NCI-H510A (cell line): ENCODE results near the gene DIDO1.
"Not testable (repeated sequence)": the region's sequence is repeated elsewhere in the genome, so short reads cannot be mapped to it uniquely, and the experiment has no call there.

Source experiments
- DNase-seq: peaks from one replicate; lab custom pipeline; 2025; lab: John Stamatoyannopoulos, UW

Gene DIDO1

GRCh38 chr20:62962891-62963613 is 36.7 kb upstream of the DIDO1 start:
- DNase-seq: no peak

GRCh38 chr20:62962221-62962879 is 36.0 kb upstream of the DIDO1 start:
- DNase-seq: no peak

GRCh38 chr20:62961799-62962198 is 35.5 kb upstream of the DIDO1 start:
- no peak for DNase-seq

- no peak for DNase-seq
These were observed 35.0 kb upstream of the DIDO1 start for GRCh38 chr20:62961310-62961783.

GRCh38 chr20:62960446-62961309 is 34.4 kb upstream of the DIDO1 start:
- DNase-seq: not testable (repeated sequence)

- no peak for DNase-seq
These were observed 33.7 kb upstream of the DIDO1 start for GRCh38 chr20:62959998-62960436.

GRCh38 chr20:62959101-62959971 is 33.0 kb upstream of the DIDO1 start:
- no peak for DNase-seq

GRCh38 chr20:62958388-62959100 is 32.2 kb upstream of the DIDO1 start:
- DNase-seq: no peak

- DNase-seq: no peak
These were observed 31.1 kb upstream of the DIDO1 start for GRCh38 chr20:62957136-62958117.

GRCh38 chr20:62956387-62957135 is 30.3 kb upstream of the DIDO1 start:
- no peak for DNase-seq

- no peak for DNase-seq
These were observed 29.4 kb upstream of the DIDO1 start for GRCh38 chr20:62955519-62956386.

- DNase-seq: peak; percentile 35
These were observed 27.8 kb upstream of the DIDO1 start for GRCh38 chr20:62953839-62954703.

- DNase-seq: no peak
These were observed 26.9 kb upstream of the DIDO1 start for GRCh38 chr20:62952968-62953838.

GRCh38 chr20:62952373-62952967 is 26.2 kb upstream of the DIDO1 start, which contains the start of gene SLC17A9:
TSS of gene SLC17A9 (plus strand) at chr20:62952709. CDS start at chr20:62952831, 122 bp downstream.
- DNase-seq: no peak

GRCh38 chr20:62951896-62952372 is 25.6 kb upstream of the DIDO1 start:
- DNase-seq: no peak
